IMR-90 (cell line): Measurements from ENCODE around the gene RAB9A. TPM values are rescaled to one million over a fixed set of nuclear protein-coding genes. Genes with fewer than 3 reads are reported as not detected.
"Not testable (repeated sequence)": the region's sequence is repeated elsewhere in the genome, so short reads cannot be mapped to it uniquely, and the experiment has no call there.

Experiments used
- ATAC-seq: fragments of 200-7000 bp; cut with Tn5 transposase; 2 replicates; pipeline ENCODE4 v1.9.1; 2020; ENCODE audit warnings: low read depth, mild to moderate bottlenecking, moderate library complexity
- BruUV-seq: library from RNA; stranded (reverse); fragments of 400-500 nt; replicated peaks from 2 replicates; lab custom pipeline; 2021; lab: Mats Ljungman, UMichigan
- CTCF ChIA-PET: fragments of 300-600 bp; formaldehyde crosslinking; extraction: SDS; loops from one replicate; lab custom pipeline; 2021; ENCODE audit warnings: antibody characterized with exemption; lab: Yijun Ruan, JAX
- POLR2A ChIA-PET: fragments of 300-600 bp; sonication (Branson Sonifier 250); formaldehyde crosslinking; loops from one replicate; lab custom pipeline; 2022; ENCODE audit warnings: antibody characterized with exemption; ENCODE audit not compliant: unreplicated experiment; lab: Charles Lee
- DNase-seq: peaks from one replicate; pipeline ENCODE4 v3.0.0; 2013
- H2AFZ ChIP-seq: replicated peaks from 2 replicates; pipeline ENCODE3; 2013; ENCODE audit warnings: low read length, mild to moderate bottlenecking; ENCODE audit not compliant: poor library complexity
- H2AK5ac ChIP-seq: 2 replicates; pipeline ENCODE4 v1.6.1; 2013; ENCODE audit warnings: low read depth, low read length, inconsistent platforms
- H2AK9ac ChIP-seq: replicated peaks from 2 replicates; pipeline ENCODE3; 2013; ENCODE audit warnings: mild to moderate bottlenecking, low read depth, low read length, moderate library complexity; ENCODE audit not compliant: poor library complexity
- H2BK120ac ChIP-seq: 2 replicates; pipeline ENCODE4 v1.6.1; 2013; ENCODE audit warnings: low read depth, low read length, inconsistent platforms
- H2BK15ac ChIP-seq: 3 replicates; pipeline ENCODE4 v1.6.1; 2013; ENCODE audit warnings: low read depth, low read length, inconsistent platforms
- H2BK20ac ChIP-seq: 2 replicates; pipeline ENCODE4 v1.6.1; 2013; ENCODE audit warnings: low read depth, mild to moderate bottlenecking, inconsistent platforms, low read length, moderate library complexity
- H2BK5ac ChIP-seq: 2 replicates; pipeline ENCODE4 v1.6.1; 2013; ENCODE audit warnings: mild to moderate bottlenecking, low read depth, low read length, inconsistent platforms; ENCODE audit not compliant: poor library complexity, severe bottlenecking
- H3K14ac ChIP-seq: replicated peaks from 2 replicates; pipeline ENCODE4 v1.6.1; 2013; ENCODE audit warnings: low read depth, low read length, inconsistent platforms
- H3K18ac ChIP-seq: 2 replicates; pipeline ENCODE4 v1.6.1; 2013; ENCODE audit warnings: low read depth, low read length, control low read depth
- H3K23ac ChIP-seq: 2 replicates; pipeline ENCODE4 v1.6.1; 2013; ENCODE audit warnings: low read depth, low read length, inconsistent platforms
- H3K27ac ChIP-seq: 2 replicates; pipeline ENCODE4 v1.5.1; 2013; ENCODE audit warnings: mild to moderate bottlenecking, control low read depth, low read length; ENCODE audit not compliant: insufficient read depth
- H3K27me3 ChIP-seq: 2 replicates; pipeline ENCODE4 v1.6.1; 2013; ENCODE audit warnings: low read length; ENCODE audit not compliant: control insufficient read depth, insufficient read depth
- H3K36me3 ChIP-seq: 2 replicates; pipeline ENCODE4 v1.6.1; 2013; ENCODE audit warnings: low read length, mixed read lengths; ENCODE audit not compliant: control insufficient read depth, insufficient read depth
- H3K4ac ChIP-seq: 2 replicates; pipeline ENCODE4 v1.6.1; 2013; ENCODE audit warnings: low read depth, low read length, inconsistent platforms
- H3K4me1 ChIP-seq: 2 replicates; pipeline ENCODE4 v1.6.1; 2013; ENCODE audit warnings: low read length, mixed read lengths; ENCODE audit not compliant: control insufficient read depth, insufficient read depth
- H3K4me2 ChIP-seq: 2 replicates; pipeline ENCODE4 v1.6.1; 2013; ENCODE audit warnings: low read depth, mild to moderate bottlenecking, control low read depth, low read length, moderate library complexity
- H3K4me3 ChIP-seq: 2 replicates; pipeline ENCODE4 v1.5.1; 2013; ENCODE audit warnings: low read depth, mild to moderate bottlenecking, control low read depth, low read length, moderate library complexity; ENCODE audit not compliant: insufficient read depth
- H3K56ac ChIP-seq: 2 replicates; pipeline ENCODE4 v1.6.1; 2013; ENCODE audit warnings: low read length, inconsistent platforms; ENCODE audit not compliant: insufficient read depth; ENCODE audit errors: extremely low read depth
- H3K79me1 ChIP-seq, 2 experiments: 2 replicates each; pipeline ENCODE4 v1.6.1; 2013; ENCODE audit warnings: low read length in 2 of 2, inconsistent platforms in 1 of 2, low read depth in 1 of 2
- H3K9ac ChIP-seq: 2 replicates; pipeline ENCODE4 v1.6.1; 2013; ENCODE audit warnings: low read depth, low read length, control low read depth
- H3K9me1 ChIP-seq: 2 replicates; pipeline ENCODE4 v1.6.1; 2013; ENCODE audit warnings: low read length, inconsistent platforms; ENCODE audit not compliant: insufficient read depth
- H3K9me3 ChIP-seq: 2 replicates; pipeline ENCODE4 v1.6.1; 2013; ENCODE audit warnings: low read length; ENCODE audit not compliant: control insufficient read depth, insufficient read depth
- H4K20me1 ChIP-seq: 2 replicates; pipeline ENCODE4 v1.6.1; 2013; ENCODE audit warnings: low read length, inconsistent platforms; ENCODE audit not compliant: insufficient read depth
- H4K5ac ChIP-seq: 2 replicates; pipeline ENCODE4 v1.6.1; 2013; ENCODE audit warnings: mild to moderate bottlenecking, low read depth, low read length, control low read depth
- H4K8ac ChIP-seq, 2 experiments: 2 replicates each; pipeline ENCODE4 v1.6.1; 2013; ENCODE audit warnings: low read depth in 2 of 2, low read length in 2 of 2, control low read depth in 1 of 2, inconsistent platforms in 1 of 2
- H4K91ac ChIP-seq: 2 replicates; pipeline ENCODE4 v1.6.1; 2013; ENCODE audit warnings: low read depth, low read length, inconsistent platforms; ENCODE audit not compliant: insufficient read depth
- WGBS, 2 experiments: methylation state at CpG; one replicate each; pipeline versions ENCODE4 v1.1.5 to v1.1.7; 2013; ENCODE audit warnings: missing lambda C conversion rate in 2 of 2; ENCODE audit not compliant: insufficient read length in 1 of 2; ENCODE audit errors: extremely low coverage in 2 of 2; 5-methylcytosine and 5-hydroxymethylcytosine counted together
- dilution Hi-C: fragments of 300-500 bp; cut with HindIII; formaldehyde crosslinking; loops from one replicate; pipeline ENCODE4 v1.14.3; 2018; ENCODE audit warnings: low sequenced_read_pairs; ENCODE audit not compliant: unreplicated experiment
- in situ Hi-C: fragments of 300-500 bp; cut with MboI; formaldehyde crosslinking; loops from 3 replicates; pipeline ENCODE4 v1.14.3; 2019; ENCODE audit warnings: low sequenced_read_pairs, inconsistent platforms, mixed read lengths
- intact Hi-C: fragments of 100-400 bp; cut with micrococcal nuclease; formaldehyde crosslinking; loops from 2 replicates; pipeline ENCODE4 v1.10.0; 2022
- polyA plus RNA-seq, 3 experiments: library from polyadenylated mRNA; depleted of rRNA; stranded (reverse); fragments of >200 nt; gene quantifications; 2 replicates each; pipeline ENCODE4 v1.2.3, GENCODE V29; 2012; ENCODE audit warnings: low replicate concordance in 1 of 3
- total RNA-seq: library from RNA; depleted of rRNA; stranded (reverse); fragments of >200 nt; gene quantifications from 2 replicates; pipeline ENCODE4 v1.2.3, GENCODE V29; 2012

Gene RAB9A
- total and polyA plus RNA-seq, 2 of the 4 experiments (the other 2 are of a cell fraction), result 15.8 to 22.3 TPM

GRCh38 chrX:13730523-13730922 lies 41.6 kb downstream of the RAB9A start:
- in situ Hi-C loops, result loop anchor here (25.0 kb wide), 1 partner anchor 768 kb away; no protein-coding TSS in a partner anchor
- not testable (repeated sequence) for H3K9me3 ChIP-seq

More at GRCh38 chrX:13730523-13730922, 41.6 kb downstream of the RAB9A start:
- CTCF ChIA-PET, H3K4ac ChIP-seq, H3K56ac ChIP-seq, H2AK9ac ChIP-seq, H4K8ac ChIP-seq, H4K20me1 ChIP-seq, H4K5ac ChIP-seq, H2BK120ac ChIP-seq, dilution Hi-C loops, H3K9me1 ChIP-seq, H4K91ac ChIP-seq, DNase-seq, POLR2A ChIA-PET, H3K4me2 ChIP-seq, H3K23ac ChIP-seq, H2BK5ac ChIP-seq, H2AK5ac ChIP-seq, H3K4me3 ChIP-seq, H3K27ac ChIP-seq, H2AFZ ChIP-seq, H2BK15ac ChIP-seq, H3K4me1 ChIP-seq, H3K9ac ChIP-seq, H3K18ac ChIP-seq, H3K14ac ChIP-seq, BruUV-seq, ATAC-seq, H3K27me3 ChIP-seq, H2BK20ac ChIP-seq, H3K36me3 ChIP-seq: not testable (repeated sequence)
- peaks cover 12 to 36% of the 10 kb centered on the region in 2 experiments for H3K79me1 ChIP-seq
- intact Hi-C loops, result loop anchor here (5.0 kb wide), 2 partner anchors 38 to 223 kb away; no protein-coding TSS in a partner anchor
- no CpG with 5 or more reads among the region's 1 CpG for WGBS, 2 experiments
